Measurements from ENCODE around the gene INF2.

Gene INF2

GRCh38 chr14:104715416-104715815 lies 26.0 kb downstream of the INF2 start:
- no peak for TF ChIP-seq CTCF (IDR thresholded peaks at IDR 0.05; ENCODE audit: low read depth, low read length, missing control alignments)
- no peak overlapping the region for H3K4me3 ChIP-seq (ENCODE audit: low read depth, low read length)
- in situ Hi-C loops (cut with HindIII; ENCODE audit: low sequenced_read_pairs) = no loop called here
- DNase-seq (ENCODE audit: low read depth) = no peak

- no peak for TF ChIP-seq CTCF (IDR thresholded peaks at IDR 0.05; ENCODE audit: low read depth, low read length, missing control alignments)
- H3K4me3 ChIP-seq (ENCODE audit: low read depth, low read length) = no peak overlapping the region
- DNase-seq (ENCODE audit: low read depth) = no peak
- in situ Hi-C loops (cut with HindIII; ENCODE audit: low sequenced_read_pairs) = no loop called here
Observed at GRCh38 chr14:104715871-104716270, 26.5 kb downstream of the INF2 start.

GRCh38 chr14:104717137-104717536 lies 27.7 kb downstream of the INF2 start:
- no peak for DNase-seq (ENCODE audit: low read depth)
- H3K4me3 ChIP-seq (ENCODE audit: low read depth, low read length) = no peak overlapping the region
- in situ Hi-C loops (cut with HindIII; ENCODE audit: low sequenced_read_pairs) = no loop called here
- TF ChIP-seq CTCF (IDR thresholded peaks at IDR 0.05; ENCODE audit: low read depth, low read length, missing control alignments) = no peak

GRCh38 chr14:104717646-104718045 lies 28.2 kb downstream of the INF2 start:
- in situ Hi-C loops (cut with HindIII; ENCODE audit: low sequenced_read_pairs) = no loop called here
- no peak overlapping the region for H3K4me3 ChIP-seq (ENCODE audit: low read depth, low read length)
- TF ChIP-seq CTCF (IDR thresholded peaks at IDR 0.05; ENCODE audit: low read depth, low read length, missing control alignments) = no peak
- no peak for DNase-seq (ENCODE audit: low read depth)

GRCh38 chr14:104718147-104718546 lies 28.7 kb downstream of the INF2 start:
- no peak overlapping the region for H3K4me3 ChIP-seq (ENCODE audit: low read depth, low read length)
- no peak for TF ChIP-seq CTCF (IDR thresholded peaks at IDR 0.05; ENCODE audit: low read depth, low read length, missing control alignments)
- no peak for DNase-seq (ENCODE audit: low read depth)
- in situ Hi-C loops (cut with HindIII; ENCODE audit: low sequenced_read_pairs) = no loop called here

- TF ChIP-seq CTCF (IDR thresholded peaks at IDR 0.05; ENCODE audit: low read depth, low read length, missing control alignments) = no peak
- no peak overlapping the region for H3K4me3 ChIP-seq (ENCODE audit: low read depth, low read length)
- in situ Hi-C loops (cut with HindIII; ENCODE audit: low sequenced_read_pairs) = no loop called here
- no peak for DNase-seq (ENCODE audit: low read depth)
Observed at GRCh38 chr14:104718871-104719270, 29.5 kb downstream of the INF2 start.

GRCh38 chr14:104719343-104719742 lies 29.9 kb downstream of the INF2 start:
- in situ Hi-C loops (cut with HindIII; ENCODE audit: low sequenced_read_pairs) = no loop called here
- H3K4me3 ChIP-seq (ENCODE audit: low read depth, low read length) = no peak overlapping the region
- DNase-seq (ENCODE audit: low read depth) = no peak
- TF ChIP-seq CTCF (IDR thresholded peaks at IDR 0.05; ENCODE audit: low read depth, low read length, missing control alignments) = no peak
